GM19438 (cell line): Measurements from ENCODE around the gene SDK2.

Source experiments
- ATAC-seq: cut with Tn5 transposase; IDR thresholded peaks from one replicate; pipeline ENCODE4 v1.9.1; 2021; ENCODE audit warnings: low read depth; ENCODE audit not compliant: unreplicated experiment

SDK2 gene

DNA sequence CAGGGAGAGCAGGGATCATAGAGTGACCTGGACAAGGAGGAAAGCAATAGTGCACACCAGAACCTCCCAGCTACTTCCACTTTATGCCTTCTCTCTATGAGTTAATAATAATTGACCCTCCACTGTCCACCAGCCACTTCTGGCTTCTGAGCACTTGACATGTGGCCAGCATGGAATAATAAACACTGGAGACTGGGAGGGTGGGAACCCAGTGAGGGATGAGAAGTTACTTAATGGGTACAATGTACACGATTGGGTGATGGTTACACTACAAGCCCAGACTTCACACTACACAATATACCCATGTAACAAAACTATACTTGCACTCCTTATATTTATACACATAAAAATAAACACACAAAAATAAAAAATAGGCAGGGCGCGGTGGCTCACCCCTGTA lies 343.9 kb downstream of the SDK2 start:
- no peak for ATAC-seq

DNA sequence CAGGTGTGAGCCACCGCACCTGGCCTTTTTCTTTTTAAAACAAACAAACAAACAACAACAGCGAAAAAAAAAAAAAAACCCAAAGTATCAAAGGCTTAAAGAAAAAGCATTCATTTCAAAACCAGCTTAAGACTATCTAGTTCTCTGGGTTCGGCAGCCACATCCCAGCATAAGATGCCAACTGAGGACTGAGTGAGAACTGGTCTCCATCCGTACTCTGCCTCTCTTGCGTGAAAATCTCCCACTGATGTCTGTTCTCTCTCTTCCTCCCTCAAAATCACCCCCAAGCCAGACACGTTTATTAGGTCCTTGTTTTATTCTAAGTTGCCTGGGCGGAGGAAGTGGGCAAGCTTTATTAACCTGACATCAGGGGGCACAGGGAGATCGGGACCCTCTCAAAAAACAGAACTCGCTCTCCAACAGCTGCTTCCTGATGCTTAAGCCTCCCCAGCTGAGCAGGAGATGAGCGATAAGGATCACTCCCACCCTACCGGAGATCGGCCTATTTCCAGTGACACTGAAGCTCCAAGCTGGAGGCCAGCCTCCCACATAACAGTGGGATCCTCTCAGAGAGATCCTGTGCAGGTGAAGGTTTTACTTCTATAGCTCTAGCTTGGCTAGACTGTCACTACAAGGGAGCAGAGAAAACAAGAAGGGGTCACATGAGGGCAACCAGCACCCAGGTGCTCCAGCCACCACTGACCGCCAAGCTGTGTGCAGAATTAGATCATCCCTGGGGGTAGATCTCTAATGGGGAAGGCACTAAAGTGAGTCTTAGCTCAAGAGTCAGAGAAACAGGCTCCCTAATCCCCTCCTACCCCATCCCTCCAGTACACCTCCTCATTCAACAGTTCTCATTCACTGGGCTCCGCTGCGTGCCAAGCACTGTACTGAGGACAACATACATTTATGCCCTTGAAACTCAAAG lies 346.0 kb downstream of the SDK2 start:
- ATAC-seq = peak; percentile 71

DNA sequence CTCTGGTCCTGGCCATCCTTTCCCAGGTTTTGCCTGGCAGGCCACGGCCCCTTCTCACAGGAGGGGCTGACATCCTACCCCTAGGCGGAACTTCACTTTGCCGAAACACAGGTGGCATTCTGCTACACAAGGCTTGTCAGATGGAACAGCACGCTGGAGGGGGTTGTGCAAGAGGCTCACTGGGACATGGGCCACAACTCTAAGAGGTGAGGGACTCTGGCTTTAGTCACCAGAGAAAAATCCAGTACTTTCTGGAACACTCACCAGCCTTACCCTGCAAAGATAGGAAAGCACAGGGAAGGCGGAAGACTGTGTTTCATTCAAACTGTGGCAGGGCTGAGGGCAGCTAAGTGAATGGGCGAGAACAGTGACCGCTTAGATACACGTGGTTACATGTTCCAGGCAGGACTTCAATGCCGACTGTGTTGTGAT lies 350.7 kb downstream of the SDK2 start:
- ATAC-seq = no peak

DNA sequence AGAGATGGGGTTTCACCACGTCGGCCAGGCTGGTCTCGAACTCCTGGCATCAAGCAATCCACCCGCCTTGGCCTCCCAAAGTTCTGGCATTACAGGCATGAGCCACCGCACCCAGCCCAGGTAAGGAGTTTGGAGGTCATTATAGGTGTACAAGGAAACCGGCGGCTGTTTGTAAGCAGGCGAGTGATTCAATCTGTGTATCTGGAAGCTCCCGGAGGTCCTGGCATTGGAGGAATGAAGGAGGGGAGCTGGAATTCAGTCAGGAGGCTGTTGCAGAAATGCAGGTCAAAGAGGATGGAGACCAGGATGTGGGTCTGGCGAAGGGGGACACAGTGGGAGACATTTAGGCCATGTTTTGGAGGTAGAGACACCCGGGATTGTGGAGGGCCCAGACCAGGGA lies 351.2 kb downstream of the SDK2 start:
- no peak for ATAC-seq

DNA sequence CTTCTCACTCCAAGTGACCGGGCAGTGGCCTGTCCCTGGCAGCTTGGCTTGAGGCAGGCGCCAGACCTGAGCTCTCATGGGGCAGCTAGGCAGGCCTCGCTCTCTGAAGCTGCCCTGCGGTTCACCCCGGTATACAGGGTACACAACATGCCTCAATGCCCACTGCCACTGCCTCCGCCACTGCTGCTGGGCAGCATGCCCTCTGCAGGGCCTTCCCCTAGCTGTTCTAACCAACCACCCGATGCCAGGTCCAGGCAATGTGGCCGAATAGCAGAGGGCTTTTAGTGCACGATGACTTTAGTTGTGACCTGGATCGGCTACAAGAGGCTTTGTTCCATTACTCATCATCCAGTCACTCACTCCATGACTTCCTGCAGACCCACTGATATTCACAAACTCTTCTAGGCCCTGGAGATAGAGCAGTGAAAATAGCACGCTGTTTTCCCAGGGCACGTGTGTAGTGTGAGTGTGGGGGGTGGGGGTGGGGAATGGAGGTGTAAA lies 352.2 kb downstream of the SDK2 start:
- ATAC-seq = no peak

DNA sequence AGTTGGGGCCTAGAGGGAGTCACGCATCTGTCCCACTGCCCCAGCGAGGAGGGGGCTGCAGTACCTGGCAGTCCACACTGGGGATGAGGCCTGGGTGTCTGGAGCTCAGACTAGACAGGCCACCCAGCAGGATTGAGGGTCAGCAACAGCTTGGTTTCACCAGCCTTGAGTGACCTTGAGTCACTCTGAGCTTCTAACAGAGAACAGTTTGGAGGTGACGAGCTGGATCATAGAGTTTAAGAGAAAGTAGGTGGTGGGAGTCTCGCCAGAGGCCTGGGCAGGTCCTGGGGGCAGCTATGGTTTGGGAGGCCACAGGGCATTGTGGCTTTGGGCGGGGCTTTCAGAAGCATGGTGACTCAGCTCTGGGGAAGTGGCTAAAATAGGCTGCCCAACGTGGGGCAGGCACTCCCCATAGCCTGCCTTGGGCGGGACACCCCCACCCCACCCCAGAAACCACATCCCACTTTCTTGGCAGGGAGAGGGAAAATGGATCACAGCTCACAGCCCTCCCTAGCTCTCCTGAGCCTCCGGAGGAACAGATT lies 352.9 kb downstream of the SDK2 start:
- peak; percentile 83 for ATAC-seq

DNA sequence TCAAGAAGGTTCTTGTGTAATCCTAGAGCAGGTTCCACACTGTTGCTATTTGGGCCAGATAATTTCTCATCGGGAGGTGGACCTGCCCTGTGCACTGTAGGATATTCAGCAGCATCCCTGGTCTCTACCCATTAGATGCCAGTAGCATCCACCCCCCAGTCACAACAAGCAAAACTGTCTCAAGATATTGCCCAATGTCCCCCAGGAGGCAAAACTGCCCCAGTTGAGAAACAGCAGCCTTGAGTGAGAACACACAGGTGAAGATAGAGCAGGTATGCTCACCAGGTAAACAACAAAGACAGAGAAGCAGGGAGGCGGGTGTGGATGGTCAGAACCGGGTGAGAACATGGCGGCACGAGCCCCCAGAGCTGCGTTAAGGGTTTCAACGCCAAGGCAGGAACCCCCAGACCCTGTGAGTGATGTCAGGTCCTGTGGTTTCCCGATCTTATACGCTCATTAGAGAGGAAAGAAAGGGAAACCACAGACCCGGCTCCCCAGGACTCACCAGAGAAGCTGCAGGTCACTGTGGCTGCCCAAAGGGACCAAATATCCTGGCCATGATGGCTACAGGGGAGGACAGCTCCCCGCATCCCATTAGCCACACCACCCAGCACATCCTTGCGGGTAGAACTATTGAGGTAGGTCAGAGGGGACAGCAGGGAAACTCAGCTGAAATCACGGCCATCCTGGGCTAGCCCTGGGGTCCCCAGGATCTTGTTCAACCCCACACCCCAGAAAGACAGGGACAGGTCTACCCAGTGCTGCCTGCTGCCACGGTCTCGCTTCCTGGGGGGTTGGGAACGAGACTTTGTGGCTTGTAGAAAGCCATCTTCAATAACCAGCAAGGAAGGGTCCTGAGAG lies 353.6 kb downstream of the SDK2 start:
- peak; percentile 54 for ATAC-seq

DNA sequence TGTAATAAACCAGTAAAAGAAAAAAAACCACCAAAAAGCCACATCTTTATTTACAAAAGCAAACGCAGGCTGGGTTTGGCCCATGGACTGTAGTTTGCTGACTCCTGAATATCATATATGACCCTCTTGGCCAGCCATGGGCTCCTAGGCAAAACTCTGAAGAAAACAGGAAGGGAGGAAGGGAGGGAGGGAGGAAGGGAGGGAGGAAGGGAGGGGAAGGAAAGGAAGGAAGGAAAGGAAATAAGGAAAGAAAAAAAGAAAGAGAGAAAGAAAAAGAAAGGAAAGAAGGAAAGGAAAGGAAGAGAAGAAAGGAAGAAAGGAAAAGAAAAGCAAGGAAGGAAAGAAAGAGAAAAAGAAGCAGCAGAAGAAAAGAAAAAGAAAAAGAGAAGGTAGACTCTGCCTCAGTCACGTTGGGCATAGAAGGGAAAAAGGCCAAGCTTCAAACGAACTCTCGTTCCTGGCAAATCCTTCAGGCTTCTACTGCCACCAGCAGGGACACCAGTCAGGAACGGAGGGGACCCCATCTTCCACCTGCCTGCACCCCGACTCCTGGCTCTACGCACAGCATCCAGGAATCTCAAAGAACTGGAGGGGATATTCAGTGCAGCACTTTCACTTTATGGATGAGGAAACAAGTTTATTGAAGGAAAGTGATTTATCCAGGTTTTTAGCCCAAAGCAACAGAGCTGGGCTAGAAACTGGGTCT lies 354.5 kb downstream of the SDK2 start:
- no peak for ATAC-seq

DNA sequence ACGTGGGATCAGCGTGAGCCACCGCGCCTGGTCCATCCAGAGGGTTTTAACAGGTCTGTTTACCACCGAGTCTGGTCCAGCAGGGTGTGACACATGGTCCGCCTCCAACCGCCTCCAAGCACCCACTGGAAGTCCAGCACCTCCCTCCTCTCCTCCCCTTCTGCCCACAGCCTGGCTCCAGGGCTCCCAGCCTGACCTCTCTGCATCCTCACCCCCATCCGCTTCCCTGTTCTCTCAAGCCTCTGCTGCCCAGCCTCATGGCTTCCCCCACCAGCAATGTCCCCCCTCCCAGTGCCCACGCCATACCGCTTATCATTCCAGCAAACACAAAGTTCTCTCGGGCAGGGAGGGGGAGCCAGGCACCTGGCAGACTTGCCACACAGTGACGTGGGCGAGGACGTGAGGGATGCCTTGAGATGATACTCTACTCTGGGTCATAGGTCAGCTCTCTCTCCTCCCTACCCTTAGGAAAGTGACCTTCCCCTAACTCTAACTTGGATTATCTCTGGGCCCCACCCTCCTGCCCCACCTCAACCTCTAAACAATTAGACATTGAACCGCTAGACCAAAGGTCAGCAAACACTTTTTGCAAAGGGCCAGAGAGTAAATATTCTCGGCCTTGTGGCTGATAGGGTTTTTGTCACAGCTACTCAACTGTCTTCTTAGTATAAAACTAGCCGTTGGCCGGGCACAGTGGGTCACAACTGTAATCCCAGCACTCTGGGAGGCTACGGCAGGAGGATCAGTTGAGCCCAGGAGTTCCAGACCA lies 355.5 kb downstream of the SDK2 start:
- ATAC-seq = no peak

DNA sequence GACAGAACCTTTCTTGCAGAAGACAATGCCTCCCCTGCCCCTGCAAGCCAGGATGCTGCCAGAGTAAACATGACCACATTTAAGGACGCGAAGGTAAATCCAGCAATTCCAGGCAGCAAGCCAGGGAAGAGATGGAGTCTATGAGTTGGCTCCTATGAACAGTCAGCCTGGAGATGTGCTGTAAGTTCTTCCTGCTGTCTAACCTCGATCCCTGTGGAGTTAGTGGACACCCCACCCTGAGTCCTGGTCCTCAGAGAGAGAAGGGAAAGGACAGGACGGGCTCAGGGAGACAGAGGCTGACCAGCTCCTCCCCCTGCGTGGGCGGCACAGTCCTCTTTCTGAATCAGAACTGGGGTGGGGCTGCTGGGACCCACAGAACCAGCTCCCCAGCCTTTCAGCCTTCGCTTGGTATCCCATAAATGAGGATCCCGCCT lies 357.4 kb downstream of the SDK2 start:
- ATAC-seq = no peak

DNA sequence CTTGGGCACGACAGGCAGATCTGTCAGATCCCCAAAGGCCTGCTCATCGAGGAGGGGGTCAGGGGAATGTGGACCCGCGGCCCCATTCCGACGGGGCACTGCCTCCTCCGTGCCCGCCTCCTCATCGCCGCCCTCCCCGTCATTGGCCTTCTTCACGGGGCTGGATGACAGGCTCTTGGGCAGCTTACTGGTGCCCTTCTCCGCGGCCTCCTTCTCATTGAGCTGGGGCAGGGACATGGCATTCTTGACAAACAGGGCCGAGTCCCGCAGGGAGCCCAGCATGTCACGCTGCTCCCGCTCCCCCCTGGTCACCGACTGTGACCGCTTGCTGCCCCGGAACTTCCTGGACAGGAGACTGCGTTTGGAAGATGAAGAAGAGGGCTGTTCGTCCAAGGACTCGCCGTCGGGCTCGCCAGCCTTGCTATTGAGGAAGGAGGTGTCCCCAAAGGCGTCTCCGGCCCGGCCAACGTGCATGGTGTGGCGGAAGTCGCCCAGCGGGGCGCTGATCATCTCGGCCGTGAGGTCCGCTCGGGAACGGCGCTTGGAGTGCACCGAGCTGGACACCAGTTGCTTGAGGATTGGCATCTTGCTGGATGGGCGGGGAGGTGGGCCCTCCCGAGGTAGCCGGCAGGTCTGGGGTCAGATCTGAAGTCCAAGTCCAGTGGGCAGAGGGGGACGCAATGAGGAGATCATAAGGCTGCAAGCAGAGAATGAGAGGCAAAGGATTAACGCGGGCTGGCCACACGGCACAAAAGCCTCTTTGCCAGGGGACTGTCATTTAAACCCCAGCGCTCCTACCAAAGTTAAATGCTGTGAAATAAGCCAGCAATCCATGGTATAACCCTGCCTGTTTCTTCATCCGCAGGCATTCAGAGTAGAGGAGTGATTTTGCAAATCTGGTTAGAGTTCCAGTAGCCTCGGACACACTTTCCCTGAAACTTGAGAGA lies 358.1 kb downstream of the SDK2 start:
- ATAC-seq = no peak

DNA sequence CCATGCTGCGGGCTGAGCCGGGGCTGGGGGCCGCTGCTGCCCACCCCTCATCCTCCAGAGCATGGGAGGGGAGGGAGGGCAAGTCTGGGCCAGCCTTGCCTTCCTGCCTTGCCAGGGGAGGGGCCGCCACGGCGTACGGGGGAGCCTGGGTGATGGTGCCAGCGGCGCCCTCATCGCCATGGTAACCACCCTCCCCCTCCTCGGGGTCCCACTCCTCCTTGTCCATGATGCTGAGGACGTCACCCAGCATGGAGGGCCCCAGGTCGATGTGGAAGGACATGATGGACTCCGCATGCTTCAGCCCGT lies 358.7 kb downstream of the SDK2 start:
- no peak for ATAC-seq

DNA sequence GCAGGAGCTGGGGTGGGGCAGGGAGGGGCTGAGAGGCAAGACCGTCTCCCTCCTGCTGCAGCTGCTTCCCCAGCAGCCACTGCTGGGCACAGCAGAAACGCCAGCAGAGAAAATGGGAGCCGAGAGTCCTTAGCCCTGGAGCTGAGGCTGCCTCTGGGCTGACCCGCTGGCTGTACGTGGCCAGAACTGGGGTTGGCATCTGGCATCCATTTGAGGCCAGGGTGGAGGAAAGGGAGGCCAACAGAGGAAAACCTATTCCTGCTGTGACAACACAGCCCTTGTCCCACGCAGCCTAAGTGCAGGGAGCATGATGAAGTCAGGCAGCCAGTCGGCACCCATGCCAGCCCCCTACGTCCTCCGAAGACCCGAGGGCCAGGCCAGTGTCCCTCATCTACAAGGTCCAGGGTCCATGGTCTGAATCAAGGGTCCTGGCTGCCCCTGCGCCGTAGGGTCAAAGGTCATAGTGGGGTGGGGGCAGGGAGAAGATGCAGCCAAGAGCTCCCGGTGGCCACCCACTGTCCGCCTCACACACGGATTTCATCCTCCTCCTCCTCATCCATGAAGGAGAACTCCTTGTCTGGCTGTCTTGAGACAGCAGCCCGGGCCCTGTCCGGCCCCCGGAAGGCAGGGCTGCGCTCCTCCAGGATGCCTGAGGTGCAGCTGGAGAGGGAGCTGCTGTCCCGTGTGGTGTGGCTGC lies 359.2 kb downstream of the SDK2 start:
- ATAC-seq = no peak
